Measurements from ENCODE around the gene C20orf204. TPM values are rescaled to one million over a fixed set of nuclear protein-coding genes. Genes with fewer than 3 reads are reported as not detected.

Gene C20orf204
- total RNA-seq, 4 donors from 2014 or later, result 0.26 to 0.57 (median 0.57) TPM; not detected in 1

DNA sequence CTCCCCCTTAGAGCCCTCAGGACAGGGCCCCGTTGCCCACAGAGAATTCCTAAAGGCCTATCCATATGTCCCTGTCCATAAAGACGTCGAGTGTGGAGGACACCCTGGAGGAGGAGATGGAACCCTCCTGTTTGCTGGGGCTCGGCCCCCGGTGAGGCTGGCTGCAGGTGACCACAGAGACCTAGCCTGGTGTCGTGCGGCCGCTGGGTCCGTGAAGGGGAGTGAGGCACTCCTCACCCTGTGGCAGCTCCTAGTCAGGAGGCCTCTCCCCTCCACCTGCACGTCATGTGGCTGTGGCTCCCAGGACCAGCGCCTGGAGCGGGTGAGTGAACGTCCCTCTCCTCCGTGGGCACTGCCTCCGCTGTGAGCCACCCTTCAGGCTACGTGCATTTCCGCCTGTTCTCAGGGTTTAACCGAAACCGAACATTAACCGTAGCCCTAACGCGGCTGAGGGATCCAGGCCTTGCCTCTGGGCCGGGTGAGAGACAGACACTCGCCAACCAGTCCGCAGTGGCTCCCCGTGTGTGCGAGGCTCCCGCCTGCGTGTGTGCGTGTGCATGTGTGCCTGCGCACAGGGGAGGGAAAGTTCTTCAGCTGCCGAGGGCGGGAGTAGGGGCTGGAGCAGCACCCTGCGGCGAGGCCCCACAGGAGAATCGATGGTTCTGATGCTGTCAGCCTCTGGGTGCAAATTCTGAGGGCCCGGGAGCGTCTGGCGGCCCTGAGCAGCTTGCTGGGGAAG is 21.1 kb downstream of the C20orf204 start:
- H3K27ac ChIP-seq, result peak overlapping the region; percentile 28 to 83 (median 60)
- peak overlapping the region in 2 of 4 donors; percentile 26 to 49 for H3K4me3 ChIP-seq
- no peaks in the 10 kb centered on the region for H3K36me3 ChIP-seq
- DNase-seq, result no peak
- WGBS, 2 donors, result 56 to 70% methylated on average over 14 to 15 of the region's 39 CpGs
- H3K4me1 ChIP-seq, result peaks cover 29 to 64% (median 44%) of the 10 kb centered on the region in 3 donors
- intact Hi-C loops (cut with DNase I), result no loop called here
- no peak for TF ChIP-seq CTCF (IDR thresholded peaks at IDR 0.05)
- TF ChIP-seq POLR2A (IDR thresholded peaks at IDR 0.05), result no peak
- no peaks in the 10 kb centered on the region for H3K9me3 ChIP-seq
- H3K27me3 ChIP-seq, result peaks cover 0 to 52% (median 2%) of the 10 kb centered on the region in 4 donors

GRCh38 chr20:64057628-64058498 is 21.9 kb downstream of the C20orf204 start:
- Histone ChIP-seq H3K4me1 (peaks cover 35 to 63% (median 48%) of the 10 kb centered on the region in 3 donors), H3K36me3 (no peaks in the 10 kb centered on the region), H3K27me3 (peaks cover 0 to 44% (median 2%) of the 10 kb centered on the region in 4 donors), H3K4me3 (peak overlapping the region in 2 of 4 donors; percentile 26 to 49), H3K27ac (peak overlapping the region; percentile 28 to 83 (median 60)), H3K9me3 (no peaks in the 10 kb centered on the region)
- intact Hi-C loops (cut with DNase I), result no loop called here
- TF ChIP-seq POLR2A (IDR thresholded peaks at IDR 0.05), result no peak
- TF ChIP-seq CTCF (IDR thresholded peaks at IDR 0.05), result peak; percentile 74 to 89 (median 81)
- 23 to 52% methylated on average over 15 to 18 of the region's 33 CpGs for WGBS, 2 donors
- DNase-seq, result no peak

DNA sequence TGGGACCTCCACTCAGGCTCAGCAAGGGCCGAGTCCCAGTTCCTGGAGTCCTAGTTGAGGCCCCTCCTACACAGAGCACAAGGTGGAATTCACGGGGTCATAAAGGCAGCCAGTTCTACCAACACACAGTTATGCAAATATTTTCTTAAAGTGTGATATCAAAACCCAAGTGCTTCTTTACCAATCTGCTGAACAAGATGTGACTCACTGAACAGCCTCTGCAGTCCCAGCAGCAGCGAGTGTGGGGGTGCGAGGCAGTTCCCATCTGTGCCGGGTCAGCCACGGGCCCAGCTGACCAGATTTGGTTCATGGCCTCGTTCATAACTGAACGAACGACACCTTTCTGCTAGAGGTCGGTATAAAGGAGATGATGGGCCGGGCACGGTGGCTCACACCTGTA is 22.6 kb downstream of the C20orf204 start:
- intact Hi-C loops (cut with DNase I), result no loop called here
- H3K4me3 ChIP-seq, result no peak overlapping the region
- peaks cover 0 to 37% (median 2%) of the 10 kb centered on the region in 4 donors for H3K27me3 ChIP-seq
- WGBS, 2 donors, result 35 to 77% methylated on average over 2 to 12 of the region's 12 CpGs
- no peak for TF ChIP-seq CTCF (IDR thresholded peaks at IDR 0.05)
- no peak for TF ChIP-seq POLR2A (IDR thresholded peaks at IDR 0.05)
- H3K4me1 ChIP-seq, result peaks cover 32 to 62% (median 41%) of the 10 kb centered on the region in 3 donors
- no peaks in the 10 kb centered on the region for H3K9me3 ChIP-seq
- no peaks in the 10 kb centered on the region for H3K36me3 ChIP-seq
- no peak overlapping the region for H3K27ac ChIP-seq
- no peak for DNase-seq

DNA sequence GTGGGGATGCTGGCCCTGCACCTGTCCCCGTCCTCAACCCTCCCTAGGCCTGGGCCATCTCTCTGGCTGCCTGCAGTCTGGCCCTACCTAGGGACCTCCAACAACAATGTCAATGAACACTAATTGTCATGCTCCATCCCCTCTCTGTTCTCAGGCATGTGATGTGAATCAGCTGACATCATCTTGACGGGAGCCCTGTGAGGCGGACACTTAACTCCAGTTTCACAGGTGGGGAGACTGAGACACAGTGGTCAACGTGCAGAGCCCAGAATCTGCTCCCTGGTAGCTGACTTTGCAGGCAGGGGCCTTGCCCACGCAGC is 26.3 kb downstream of the C20orf204 start:
- Histone ChIP-seq H3K27me3 (peaks cover 0 to 3% (median 0%) of the 10 kb centered on the region in 4 donors), H3K36me3 (no peaks in the 10 kb centered on the region), H3K9me3 (no peaks in the 10 kb centered on the region), H3K4me1 (peaks cover 30 to 60% (median 32%) of the 10 kb centered on the region in 3 donors), H3K4me3 (peak overlapping the region; percentile 68 to 93 (median 82)), H3K27ac (peak overlapping the region; percentile 80 to 92 (median 86))
- no peak for DNase-seq
- intact Hi-C loops (cut with DNase I), result no loop called here
- TF ChIP-seq CTCF (IDR thresholded peaks at IDR 0.05), result no peak
- TF ChIP-seq POLR2A (IDR thresholded peaks at IDR 0.05), result no peak
- 70% methylated on average over 2 of the region's 5 CpGs; no CpG with 5 or more reads in 1 of the 2 donors for WGBS, 2 donors

Measured in esophagus squamous epithelium (tissue), 5 donors.